Neural crest cell (in vitro differentiated cells): ENCODE measurements around the gene FCAR. TPM values are rescaled to one million over a fixed set of nuclear protein-coding genes. Genes with fewer than 3 reads are reported as not detected.

Experiments used
- DNase-seq: peaks from one replicate; pipeline ENCODE4 v3.0.0; 2021; ENCODE audit warnings: low read depth, mixed read lengths, low spot score
- H3K27ac Mint-ChIP-seq: one replicate; pipeline ENCODE4 v1.8.0; 2021; ENCODE audit warnings: mild to moderate bottlenecking, mixed read lengths; ENCODE audit not compliant: unreplicated experiment
- H3K27me3 Mint-ChIP-seq: 2 replicates; pipeline ENCODE4 v1.8.0; 2021; ENCODE audit warnings: low read depth, mild to moderate bottlenecking, mixed read lengths
- H3K36me3 Mint-ChIP-seq: 2 replicates; pipeline ENCODE4 v1.8.0; 2021; ENCODE audit warnings: low read depth, mild to moderate bottlenecking, mixed read lengths
- H3K4me1 Mint-ChIP-seq: 2 replicates; pipeline ENCODE4 v1.8.0; 2021; ENCODE audit warnings: mixed read lengths
- H3K4me3 Mint-ChIP-seq: one replicate; pipeline ENCODE4 v1.8.0; 2021; ENCODE audit warnings: mild to moderate bottlenecking, mixed read lengths
- H3K9me3 Mint-ChIP-seq: 2 replicates; pipeline ENCODE4 v1.8.0; 2021; ENCODE audit warnings: mixed read lengths
- total RNA-seq: library from RNA; stranded (reverse); gene quantifications from 2 replicates; pipeline ENCODE4 v1.2.1, GENCODE V29; 2021
- TF ChIP-seq, protein P1 (sequence below): fragments of 200-600 bp; sonication (generic); conservative IDR thresholded peaks from 2 replicates; pipeline ENCODE4 v1.5.0; 2021; ENCODE audit warnings: antibody characterized with exemption, mild to moderate bottlenecking

Gene FCAR
- total RNA-seq, 1 donor from 2014 or later: not detected

DNA sequence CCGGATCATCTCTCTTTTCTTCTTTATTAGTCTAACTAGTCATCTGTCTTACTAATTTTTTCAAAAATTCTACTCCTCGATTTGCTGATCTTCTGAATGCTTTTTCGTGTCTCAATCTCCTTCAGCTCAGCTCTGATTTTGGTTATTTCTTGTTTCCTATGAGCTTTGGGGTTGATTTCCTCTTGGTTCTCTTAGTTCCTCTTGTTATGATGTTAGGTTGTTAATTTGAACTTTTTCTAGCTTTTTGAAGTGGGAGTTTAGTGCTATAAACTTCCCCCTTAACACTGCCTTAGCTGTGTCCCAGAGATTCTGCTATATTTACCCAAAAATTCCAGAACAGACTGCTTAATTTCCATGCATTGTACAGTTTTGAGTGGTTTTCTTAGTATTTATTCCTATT, 3.4 kb downstream of the FCAR start:
- Mint-ChIP-seq H3K4me1 (no peaks in the 10 kb centered on the region), H3K4me3 (no peak overlapping the region), H3K27me3 (peaks cover 68% of the 10 kb centered on the region), H3K36me3 (no peaks in the 10 kb centered on the region), H3K27ac (no peak overlapping the region), H3K9me3 (no peaks in the 10 kb centered on the region)
- TF ChIP-seq, protein P1, sequence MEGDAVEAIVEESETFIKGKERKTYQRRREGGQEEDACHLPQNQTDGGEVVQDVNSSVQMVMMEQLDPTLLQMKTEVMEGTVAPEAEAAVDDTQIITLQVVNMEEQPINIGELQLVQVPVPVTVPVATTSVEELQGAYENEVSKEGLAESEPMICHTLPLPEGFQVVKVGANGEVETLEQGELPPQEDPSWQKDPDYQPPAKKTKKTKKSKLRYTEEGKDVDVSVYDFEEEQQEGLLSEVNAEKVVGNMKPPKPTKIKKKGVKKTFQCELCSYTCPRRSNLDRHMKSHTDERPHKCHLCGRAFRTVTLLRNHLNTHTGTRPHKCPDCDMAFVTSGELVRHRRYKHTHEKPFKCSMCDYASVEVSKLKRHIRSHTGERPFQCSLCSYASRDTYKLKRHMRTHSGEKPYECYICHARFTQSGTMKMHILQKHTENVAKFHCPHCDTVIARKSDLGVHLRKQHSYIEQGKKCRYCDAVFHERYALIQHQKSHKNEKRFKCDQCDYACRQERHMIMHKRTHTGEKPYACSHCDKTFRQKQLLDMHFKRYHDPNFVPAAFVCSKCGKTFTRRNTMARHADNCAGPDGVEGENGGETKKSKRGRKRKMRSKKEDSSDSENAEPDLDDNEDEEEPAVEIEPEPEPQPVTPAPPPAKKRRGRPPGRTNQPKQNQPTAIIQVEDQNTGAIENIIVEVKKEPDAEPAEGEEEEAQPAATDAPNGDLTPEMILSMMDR: no peak
- no peak for DNase-seq

DNA sequence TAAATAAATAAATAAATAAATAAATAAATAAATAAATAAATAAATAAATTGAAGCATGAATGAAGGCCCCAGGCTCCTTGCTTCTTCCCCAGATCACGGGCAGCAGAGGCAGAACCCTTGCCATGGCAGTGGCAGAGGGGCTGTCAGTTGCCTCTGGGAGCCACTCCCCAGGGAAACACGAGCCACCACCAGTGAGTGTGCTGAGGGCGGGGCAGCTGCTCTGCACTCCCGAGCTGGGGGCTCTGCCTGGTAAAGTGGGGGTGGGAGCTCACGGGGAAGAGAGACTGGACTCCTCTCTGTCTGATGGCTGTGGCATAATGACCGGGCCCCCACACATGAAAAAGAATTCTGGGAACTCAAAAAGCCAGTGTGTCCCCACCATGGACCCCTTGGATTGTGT, 7.8 kb downstream of the FCAR start:
- H3K27ac Mint-ChIP-seq: no peak overlapping the region
- no peaks in the 10 kb centered on the region for H3K4me1 Mint-ChIP-seq
- no peaks in the 10 kb centered on the region for H3K9me3 Mint-ChIP-seq
- TF ChIP-seq, protein P1: no peak
- no peak for DNase-seq
- H3K4me3 Mint-ChIP-seq: no peak overlapping the region
- H3K27me3 Mint-ChIP-seq: peaks cover 46% of the 10 kb centered on the region
- H3K36me3 Mint-ChIP-seq: no peaks in the 10 kb centered on the region

DNA sequence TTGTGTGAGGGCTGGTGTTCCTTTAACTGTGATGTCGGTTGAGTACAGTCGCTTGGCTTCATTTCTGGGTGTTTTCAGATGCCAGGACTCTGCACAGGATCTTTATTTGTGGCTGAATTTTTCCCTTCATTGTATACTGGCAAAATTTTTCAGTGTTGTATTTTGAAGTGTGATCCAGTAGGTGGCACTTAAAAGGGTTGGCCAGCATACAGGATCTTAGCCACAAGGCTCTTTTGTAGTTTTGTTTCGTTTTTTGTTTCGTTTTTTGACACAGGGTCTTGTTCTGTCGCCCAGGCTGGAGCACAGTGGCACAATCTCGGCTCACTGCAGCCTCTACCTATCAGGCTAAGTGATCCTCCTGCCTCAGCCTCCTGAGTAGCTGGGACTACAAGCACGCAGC, 8.7 kb downstream of the FCAR start:
- Mint-ChIP-seq H3K27ac (no peak overlapping the region), H3K4me3 (no peak overlapping the region), H3K4me1 (no peaks in the 10 kb centered on the region), H3K9me3 (no peaks in the 10 kb centered on the region), H3K36me3 (no peaks in the 10 kb centered on the region), H3K27me3 (peaks cover 39% of the 10 kb centered on the region)
- DNase-seq: no peak
- TF ChIP-seq, protein P1: no peak

DNA sequence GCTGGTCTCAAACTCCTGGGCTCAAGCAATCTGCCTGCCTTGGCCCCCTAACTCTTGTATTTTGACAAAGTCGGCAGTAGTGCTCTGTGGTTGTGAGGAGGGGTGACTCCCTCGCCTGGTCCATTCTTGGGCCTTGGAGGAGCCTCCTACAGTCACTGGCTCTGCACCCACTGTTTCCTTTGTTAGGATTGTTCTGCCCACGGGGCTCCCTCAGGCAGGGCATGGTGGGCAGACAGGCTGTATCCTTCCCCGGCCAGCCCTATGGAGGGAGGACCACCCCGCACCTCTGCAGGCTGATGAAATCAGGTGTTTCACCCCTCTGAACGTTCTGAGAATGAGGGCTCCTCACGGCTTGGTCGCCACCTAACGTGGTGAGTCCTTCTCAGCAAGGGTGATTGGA, 9.2 kb downstream of the FCAR start:
- TF ChIP-seq, protein P1: no peak
- Mint-ChIP-seq H3K4me1 (no peaks in the 10 kb centered on the region), H3K4me3 (no peak overlapping the region), H3K27ac (no peak overlapping the region), H3K27me3 (peaks cover 37% of the 10 kb centered on the region), H3K9me3 (no peaks in the 10 kb centered on the region), H3K36me3 (no peaks in the 10 kb centered on the region)
- DNase-seq: no peak

DNA sequence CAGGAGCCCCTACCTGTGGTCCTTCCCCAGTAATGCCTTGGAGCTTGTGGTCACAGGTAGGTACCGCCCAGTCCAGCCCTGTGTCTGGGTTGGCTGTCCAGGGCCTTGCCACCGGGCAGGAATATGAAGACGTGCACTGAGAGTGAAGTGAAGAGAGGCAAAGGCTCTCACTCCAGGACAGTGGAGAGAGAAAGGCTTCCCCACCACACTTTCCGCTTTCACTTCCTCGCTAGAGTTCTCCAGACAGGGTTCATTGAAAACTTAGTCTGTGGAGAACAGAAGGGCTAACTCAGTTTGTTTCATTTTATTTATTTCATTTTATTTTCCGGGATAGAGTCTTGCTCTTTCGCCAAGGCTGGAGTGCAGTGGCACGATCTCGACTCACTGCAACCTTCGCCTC, 14.2 kb downstream of the FCAR start:
- Mint-ChIP-seq H3K36me3 (no peaks in the 10 kb centered on the region), H3K9me3 (no peaks in the 10 kb centered on the region), H3K4me1 (no peaks in the 10 kb centered on the region), H3K27ac (no peak overlapping the region), H3K4me3 (no peak overlapping the region), H3K27me3 (peaks cover 4% of the 10 kb centered on the region)
- TF ChIP-seq, protein P1: no peak
- DNase-seq: no peak

DNA sequence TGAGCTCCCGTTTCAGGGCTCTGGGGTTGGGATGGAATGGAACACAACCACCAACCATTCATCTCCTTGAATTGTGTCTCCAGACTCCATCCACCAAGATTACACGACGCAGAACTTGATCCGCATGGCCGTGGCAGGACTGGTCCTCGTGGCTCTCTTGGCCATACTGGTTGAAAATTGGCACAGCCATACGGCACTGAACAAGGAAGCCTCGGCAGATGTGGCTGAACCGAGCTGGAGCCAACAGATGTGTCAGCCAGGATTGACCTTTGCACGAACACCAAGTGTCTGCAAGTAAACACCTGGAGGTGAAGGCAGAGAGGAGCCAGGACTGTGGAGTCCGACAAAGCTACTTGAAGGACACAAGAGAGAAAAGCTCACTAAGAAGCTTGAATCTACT, 15.5 kb downstream of the FCAR start:
- Mint-ChIP-seq H3K27me3 (peaks cover 9% of the 10 kb centered on the region), H3K36me3 (no peaks in the 10 kb centered on the region), H3K4me3 (no peak overlapping the region), H3K4me1 (no peaks in the 10 kb centered on the region), H3K27ac (no peak overlapping the region), H3K9me3 (no peaks in the 10 kb centered on the region)
- TF ChIP-seq, protein P1: no peak
- DNase-seq: no peak
